Neural cell (in vitro differentiated cells): Measurements from ENCODE around the gene POU2F3. TPM values are rescaled to one million over a fixed set of nuclear protein-coding genes. Genes with fewer than 3 reads are reported as not detected.

Experiments used
- H2AFZ ChIP-seq: fragments of 200-600, 300-800 bp; sonication (generic), shearing (Covaris generic); 2 replicates; pipeline ENCODE4 v1.6.0; 2014; ENCODE audit warnings: low read depth, mild to moderate bottlenecking, antibody characterized with exemption, low read length, moderate library complexity
- H3F3A ChIP-seq: fragments of 200-600 bp; shearing (Covaris generic); 2 replicates; pipeline ENCODE4 v1.6.1; 2016; ENCODE audit warnings: mild to moderate bottlenecking, moderate library complexity, mixed read lengths, antibody characterized with exemption, low read length; ENCODE audit not compliant: insufficient read depth, poor library complexity, severe bottlenecking
- H3K27ac ChIP-seq: fragments of 200-600, 300-800 bp; sonication (generic), shearing (Covaris generic); 2 replicates; pipeline ENCODE4 v1.5.1; 2014; ENCODE audit warnings: mild to moderate bottlenecking, low read length, moderate library complexity
- H3K27me3 ChIP-seq: fragments of 300-800, 200-600 bp; sonication (generic), shearing (Covaris generic); 2 replicates; pipeline ENCODE4 v1.6.0; 2014; ENCODE audit warnings: mild to moderate bottlenecking, low read depth, low read length, moderate library complexity; ENCODE audit not compliant: insufficient read depth
- H3K36me3 ChIP-seq: fragments of 300-800, 200-600 bp; sonication (generic), shearing (Covaris generic); 2 replicates; pipeline ENCODE4 v1.5.1; 2014; ENCODE audit warnings: mild to moderate bottlenecking, antibody characterized with exemption, low read length, moderate library complexity; ENCODE audit not compliant: insufficient read depth
- H3K4me2 ChIP-seq: fragments of 300-800, 200-600 bp; sonication (generic), shearing (Covaris generic); 2 replicates; pipeline ENCODE4 v1.6.0; 2014; ENCODE audit warnings: mild to moderate bottlenecking, low read length
- H3K4me3 ChIP-seq: fragments of 300-800, 200-600 bp; sonication (generic), shearing (Covaris generic); 2 replicates; pipeline ENCODE4 v1.5.1; 2014; ENCODE audit warnings: mild to moderate bottlenecking, low read length, moderate library complexity
- H3K79me2 ChIP-seq: fragments of 200-600 bp; shearing (Covaris generic); replicated peaks from 2 replicates; pipeline ENCODE4 v1.6.0; 2014; ENCODE audit warnings: mild to moderate bottlenecking, low read length, moderate library complexity; ENCODE audit not compliant: insufficient read depth
- H3K9ac ChIP-seq: fragments of 300-800, 200-600 bp; sonication (generic), shearing (Covaris generic); 2 replicates; pipeline ENCODE4 v1.6.1; 2016; ENCODE audit warnings: mild to moderate bottlenecking, low read length, mixed read lengths
- H3K9me2 ChIP-seq: fragments of 200-600 bp; shearing (Covaris generic); 2 replicates; pipeline ENCODE4 v1.6.1; 2016; ENCODE audit warnings: mild to moderate bottlenecking, low read length, mixed read lengths; ENCODE audit not compliant: insufficient read depth
- H3K9me3 ChIP-seq: fragments of 200-600, 300-800 bp; sonication (generic), shearing (Covaris generic); 2 replicates; pipeline ENCODE4 v1.6.1; 2016; ENCODE audit warnings: mild to moderate bottlenecking, mixed run types, low read length, moderate library complexity, mixed read lengths
- H4K20me1 ChIP-seq: fragments of 200-600 bp; shearing (Covaris generic); 2 replicates; pipeline ENCODE4 v1.6.1; 2016; ENCODE audit warnings: mild to moderate bottlenecking, mixed run types; ENCODE audit not compliant: insufficient read depth
- EP300 ChIP-seq: fragments of 450-650 bp; conservative IDR thresholded peaks from 2 replicates; pipeline ENCODE4 v1.6.1; 2014; ENCODE audit warnings: antibody characterized with exemption, mild to moderate bottlenecking, moderate library complexity; ENCODE audit not compliant: poor library complexity, severe bottlenecking
- EZH2 ChIP-seq: fragments of 200-600, 300-800 bp; shearing (Covaris generic), sonication (generic); IDR thresholded peaks from 2 replicates; pipeline ENCODE4 v1.6.1; 2014; ENCODE audit warnings: antibody characterized with exemption, low read length, borderline replicate concordance, mild to moderate bottlenecking; ENCODE audit not compliant: insufficient read depth, poor library complexity, severe bottlenecking
- MXI1 ChIP-seq: fragments of 450-650 bp; conservative IDR thresholded peaks from 2 replicates; pipeline ENCODE4 v1.6.1; 2014; ENCODE audit warnings: antibody characterized with exemption, mild to moderate bottlenecking; ENCODE audit not compliant: poor library complexity, severe bottlenecking
- POLR2AphosphoS5 ChIP-seq: IDR thresholded peaks from 2 replicates; pipeline ENCODE4 v1.6.1; 2012
- RAD21 ChIP-seq: fragments of 450-650 bp; conservative IDR thresholded peaks from 2 replicates; pipeline ENCODE4 v1.6.1; 2014; ENCODE audit warnings: antibody characterized with exemption, mild to moderate bottlenecking, moderate library complexity
- REST ChIP-seq: IDR thresholded peaks from 2 replicates; pipeline ENCODE4 v1.6.1; 2012; ENCODE audit warnings: borderline replicate concordance
- SMC3 ChIP-seq: fragments of 450-650 bp; conservative IDR thresholded peaks from 2 replicates; pipeline ENCODE4 v1.6.1; 2014; ENCODE audit warnings: antibody characterized with exemption, mild to moderate bottlenecking, moderate library complexity; ENCODE audit not compliant: poor library complexity
- TAF1 ChIP-seq: IDR thresholded peaks from 2 replicates; pipeline ENCODE4 v1.6.1; 2012; ENCODE audit warnings: low read depth
- polyA plus RNA-seq: library from polyadenylated mRNA; depleted of rRNA; stranded (reverse); fragments of >200 nt; gene quantifications from 2 replicates; pipeline ENCODE4 v1.2.3, GENCODE V29; 2014
- TF ChIP-seq, protein P1 (sequence below): fragments of 450-650 bp; IDR thresholded peaks from 2 replicates; pipeline ENCODE4 v1.5.1; 2014; ENCODE audit warnings: antibody characterized with exemption, mild to moderate bottlenecking, moderate library complexity; ENCODE audit not compliant: poor library complexity, severe bottlenecking

The POU2F3 gene
- polyA plus RNA-seq, 1 donor from 2014 or later: not detected

DNA sequence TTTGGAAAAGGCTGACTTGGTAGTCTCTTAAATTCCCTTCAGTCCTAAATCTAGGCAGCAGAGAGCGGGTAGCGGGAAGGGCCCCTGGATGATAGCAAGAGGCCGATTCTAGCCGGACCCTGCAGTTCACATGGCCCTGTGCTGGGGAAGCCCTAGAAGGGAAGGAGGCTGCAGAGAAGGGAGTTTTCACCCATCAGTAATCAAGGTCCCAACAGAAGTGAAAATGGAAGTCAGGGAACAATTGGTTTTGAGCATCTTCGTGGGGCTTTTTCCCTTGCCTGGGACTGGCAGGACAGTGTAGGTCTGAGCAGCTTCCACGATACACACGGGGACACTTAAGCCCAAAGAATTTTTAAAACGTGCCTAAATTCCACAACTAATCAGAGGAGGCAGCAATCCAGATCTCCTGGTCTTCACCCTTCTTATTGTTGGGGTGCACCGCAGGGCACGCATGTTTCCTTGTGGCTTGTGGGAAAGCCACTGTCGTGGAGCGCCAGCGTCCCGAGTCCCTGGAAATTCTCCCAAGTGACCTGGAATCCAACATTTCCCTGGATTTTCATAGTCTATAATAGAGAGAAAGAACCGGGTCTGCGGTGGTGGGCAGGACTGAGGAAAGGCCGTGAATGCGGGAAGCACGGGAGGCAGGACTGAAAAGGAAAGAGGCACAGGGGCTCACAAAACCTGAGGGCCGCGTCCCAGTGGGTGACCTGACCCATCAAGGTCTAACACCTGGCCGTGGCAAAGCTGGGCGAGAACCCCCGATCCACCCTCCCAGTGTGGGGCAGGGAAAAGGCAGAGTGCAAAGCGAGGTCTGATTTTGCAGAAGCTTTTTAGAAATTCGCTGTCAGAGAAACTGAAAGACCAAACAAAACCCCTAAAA is 30.0 kb upstream of the POU2F3 start:
- Histone ChIP-seq H3K27ac (no peak overlapping the region), H3K4me2 (no peak overlapping the region), H3K27me3 (peaks cover 32% of the 10 kb centered on the region), H3F3A (no peaks in the 10 kb centered on the region), H2AFZ (no peak overlapping the region), H3K79me2 (no peaks in the 10 kb centered on the region), H3K9me2 (no peaks in the 10 kb centered on the region), H3K36me3 (no peaks in the 10 kb centered on the region), H3K9ac (no peak overlapping the region), H4K20me1 (no peaks in the 10 kb centered on the region), H3K9me3 (no peaks in the 10 kb centered on the region), H3K4me3 (peak overlapping the region; percentile 65)
- TF ChIP-seq SMC3: no peak
- no peak for TF ChIP-seq TAF1
- TF ChIP-seq REST: no peak
- TF ChIP-seq EZH2: no peak
- no peak for TF ChIP-seq RAD21
- TF ChIP-seq MXI1: no peak
- TF ChIP-seq, protein P1, sequence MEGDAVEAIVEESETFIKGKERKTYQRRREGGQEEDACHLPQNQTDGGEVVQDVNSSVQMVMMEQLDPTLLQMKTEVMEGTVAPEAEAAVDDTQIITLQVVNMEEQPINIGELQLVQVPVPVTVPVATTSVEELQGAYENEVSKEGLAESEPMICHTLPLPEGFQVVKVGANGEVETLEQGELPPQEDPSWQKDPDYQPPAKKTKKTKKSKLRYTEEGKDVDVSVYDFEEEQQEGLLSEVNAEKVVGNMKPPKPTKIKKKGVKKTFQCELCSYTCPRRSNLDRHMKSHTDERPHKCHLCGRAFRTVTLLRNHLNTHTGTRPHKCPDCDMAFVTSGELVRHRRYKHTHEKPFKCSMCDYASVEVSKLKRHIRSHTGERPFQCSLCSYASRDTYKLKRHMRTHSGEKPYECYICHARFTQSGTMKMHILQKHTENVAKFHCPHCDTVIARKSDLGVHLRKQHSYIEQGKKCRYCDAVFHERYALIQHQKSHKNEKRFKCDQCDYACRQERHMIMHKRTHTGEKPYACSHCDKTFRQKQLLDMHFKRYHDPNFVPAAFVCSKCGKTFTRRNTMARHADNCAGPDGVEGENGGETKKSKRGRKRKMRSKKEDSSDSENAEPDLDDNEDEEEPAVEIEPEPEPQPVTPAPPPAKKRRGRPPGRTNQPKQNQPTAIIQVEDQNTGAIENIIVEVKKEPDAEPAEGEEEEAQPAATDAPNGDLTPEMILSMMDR: no peak
- TF ChIP-seq POLR2AphosphoS5: no peak
- no peak for TF ChIP-seq EP300

GRCh38 chr11:120210626-120211521 is 29.1 kb upstream of the POU2F3 start, which contains the start of gene OAF:
Gene OAF (plus strand): TSS chr11:120211032. CDS start chr11:120211280, 248 bp downstream.
- no peaks in the 10 kb centered on the region for H3K36me3 ChIP-seq
- H3K9ac ChIP-seq: no peak within 1 kb of the TSS
- H3K9me2 ChIP-seq: no peaks in the 10 kb centered on the region
- H3K4me2 ChIP-seq: no peak within 1 kb of the TSS
- peak within 1 kb of the TSS; percentile 65 for H3K4me3 ChIP-seq
- no peak within 1 kb of the TSS for H3K27ac ChIP-seq
- no peaks in the 10 kb centered on the region for H3K9me3 ChIP-seq
- no peaks in the 10 kb centered on the region for H3K79me2 ChIP-seq
- H4K20me1 ChIP-seq: no peaks in the 10 kb centered on the region
- no peaks in the 10 kb centered on the region for H3F3A ChIP-seq
- no peak within 1 kb of the TSS for H2AFZ ChIP-seq
- TF ChIP-seq REST (no peak), MXI1 (peak; percentile 64), SMC3 (peak; percentile 49), EZH2 (no peak), RAD21 (no peak), EP300 (peak; percentile 24), TAF1 (no peak), POLR2AphosphoS5 (no peak)
- TF ChIP-seq, protein P1: peak; percentile 54
- peaks cover 32% of the 10 kb centered on the region for H3K27me3 ChIP-seq
